IPS-18a (cell line): ENCODE results near the gene ZNF557.

Source experiments
- H3K27ac ChIP-seq: one replicate; pipeline ENCODE4 v1.5.1; 2013; ENCODE audit warnings: low read length
- H3K27me3 ChIP-seq: one replicate; pipeline ENCODE4 v1.6.1; 2013; ENCODE audit warnings: mild to moderate bottlenecking, low read length; ENCODE audit not compliant: control insufficient read depth, insufficient read depth
- H3K36me3 ChIP-seq: one replicate; pipeline ENCODE4 v1.6.1; 2013; ENCODE audit warnings: low read depth, low read length; ENCODE audit not compliant: control insufficient read depth
- H3K4me1 ChIP-seq: one replicate; pipeline ENCODE4 v1.6.1; 2013; ENCODE audit warnings: low read depth, low read length; ENCODE audit not compliant: control insufficient read depth
- H3K4me3 ChIP-seq: one replicate; pipeline ENCODE4 v1.5.1; 2013; ENCODE audit warnings: low read length
- H3K9ac ChIP-seq: one replicate; pipeline ENCODE4 v1.6.1; 2013; ENCODE audit warnings: mild to moderate bottlenecking, low read length, moderate library complexity
- H3K9me3 ChIP-seq: one replicate; pipeline ENCODE4 v1.6.1; 2013; ENCODE audit warnings: low read depth, low read length; ENCODE audit not compliant: control insufficient read depth

Gene ZNF557

DNA sequence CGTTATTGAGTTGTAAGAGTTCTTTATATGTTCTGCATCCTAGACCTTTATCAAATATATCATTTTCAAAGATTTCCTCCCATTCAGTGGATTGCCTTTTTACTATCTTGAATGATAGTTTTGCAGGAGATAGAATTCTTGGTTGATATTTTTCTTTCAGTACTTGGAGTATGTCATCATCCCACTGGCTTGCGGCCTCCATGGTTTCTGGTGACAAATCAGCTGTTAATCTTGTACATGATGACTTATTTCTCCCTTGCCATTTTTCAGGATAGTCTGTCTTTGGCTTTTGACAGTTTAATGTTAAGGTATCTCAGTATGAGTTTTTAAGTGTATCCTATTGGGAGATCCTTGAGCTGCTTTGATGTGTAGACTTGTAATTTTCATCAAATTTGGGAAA is 8.5 kb downstream of the ZNF557 start:
- H3K27ac ChIP-seq, result no peak overlapping the region
- H3K9me3 ChIP-seq, result peaks cover 51% of the 10 kb centered on the region
- no peaks in the 10 kb centered on the region for H3K4me1 ChIP-seq
- no peak overlapping the region for H3K4me3 ChIP-seq
- H3K36me3 ChIP-seq, result peaks cover 74% of the 10 kb centered on the region
- no peaks in the 10 kb centered on the region for H3K27me3 ChIP-seq
- no peak overlapping the region for H3K9ac ChIP-seq

DNA sequence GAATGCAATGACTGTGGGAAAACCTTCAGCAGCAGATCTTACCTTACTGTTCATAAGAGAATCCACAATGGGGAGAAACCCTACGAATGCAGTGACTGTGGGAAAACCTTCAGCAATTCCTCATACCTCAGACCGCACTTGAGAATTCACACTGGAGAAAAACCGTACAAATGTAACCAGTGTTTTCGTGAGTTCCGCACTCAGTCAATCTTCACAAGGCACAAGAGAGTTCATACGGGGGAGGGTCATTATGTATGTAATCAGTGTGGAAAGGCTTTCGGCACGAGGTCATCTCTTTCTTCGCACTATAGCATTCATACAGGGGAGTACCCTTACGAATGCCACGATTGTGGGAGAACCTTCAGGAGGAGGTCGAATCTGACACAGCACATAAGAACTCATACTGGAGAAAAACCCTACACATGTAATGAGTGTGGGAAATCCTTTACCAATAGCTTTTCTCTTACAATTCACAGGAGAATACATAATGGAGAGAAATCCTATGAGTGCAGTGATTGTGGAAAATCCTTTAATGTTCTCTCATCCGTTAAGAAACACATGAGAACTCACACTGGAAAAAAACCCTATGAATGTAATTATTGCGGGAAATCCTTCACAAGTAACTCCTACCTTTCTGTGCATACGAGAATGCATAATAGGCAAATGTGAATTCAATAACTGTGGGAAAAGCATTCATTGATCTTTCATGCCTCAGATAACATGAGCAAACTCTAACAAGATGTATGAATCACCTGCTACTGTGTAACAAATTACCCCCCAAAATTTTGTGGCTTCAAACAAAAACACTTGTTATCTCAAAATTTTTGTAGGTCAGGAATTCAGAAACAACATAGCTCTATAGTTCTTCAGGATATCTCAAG is 13.8 kb downstream of the ZNF557 start:
- peaks cover 61% of the 10 kb centered on the region for H3K36me3 ChIP-seq
- H3K9ac ChIP-seq, result no peak overlapping the region
- H3K27ac ChIP-seq, result no peak overlapping the region
- peaks cover 75% of the 10 kb centered on the region for H3K9me3 ChIP-seq
- peak overlapping the region; percentile 9 for H3K4me3 ChIP-seq
- H3K27me3 ChIP-seq, result no peaks in the 10 kb centered on the region
- no peaks in the 10 kb centered on the region for H3K4me1 ChIP-seq

DNA sequence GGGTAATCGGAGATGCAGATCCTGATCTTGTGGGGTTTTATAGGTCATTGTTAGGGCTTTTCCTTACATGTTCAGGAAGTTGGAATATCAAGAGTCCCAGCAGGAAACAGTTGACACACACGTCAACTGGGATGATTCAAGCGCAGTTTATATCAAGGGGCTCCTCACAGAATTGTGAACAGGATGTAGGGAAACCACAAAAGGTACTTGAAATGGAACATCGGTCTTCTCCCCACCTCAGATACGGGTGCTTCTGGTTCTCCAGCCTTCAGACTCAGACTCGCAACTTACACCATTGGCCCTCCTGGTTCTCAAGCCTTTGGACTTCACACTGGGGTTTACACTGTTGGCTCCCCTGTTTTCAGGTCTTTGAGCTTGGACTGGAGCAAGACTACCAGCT is 19.5 kb downstream of the ZNF557 start:
- H3K9ac ChIP-seq, result no peak overlapping the region
- peaks cover 8% of the 10 kb centered on the region for H3K36me3 ChIP-seq
- no peaks in the 10 kb centered on the region for H3K4me1 ChIP-seq
- H3K27ac ChIP-seq, result no peak overlapping the region
- H3K4me3 ChIP-seq, result no peak overlapping the region
- peaks cover 43% of the 10 kb centered on the region for H3K9me3 ChIP-seq
- H3K27me3 ChIP-seq, result no peaks in the 10 kb centered on the region

GRCh38 chr19:7098096-7098495 is 28.6 kb downstream of the ZNF557 start:
- H3K27me3 ChIP-seq, result no peaks in the 10 kb centered on the region
- no peaks in the 10 kb centered on the region for H3K36me3 ChIP-seq
- peak overlapping the region; percentile 67 for H3K4me3 ChIP-seq
- H3K9me3 ChIP-seq, result peaks cover 7% of the 10 kb centered on the region
- H3K27ac ChIP-seq, result no peak overlapping the region
- peaks cover 3% of the 10 kb centered on the region for H3K4me1 ChIP-seq
- H3K9ac ChIP-seq, result peak overlapping the region; percentile 83

DNA sequence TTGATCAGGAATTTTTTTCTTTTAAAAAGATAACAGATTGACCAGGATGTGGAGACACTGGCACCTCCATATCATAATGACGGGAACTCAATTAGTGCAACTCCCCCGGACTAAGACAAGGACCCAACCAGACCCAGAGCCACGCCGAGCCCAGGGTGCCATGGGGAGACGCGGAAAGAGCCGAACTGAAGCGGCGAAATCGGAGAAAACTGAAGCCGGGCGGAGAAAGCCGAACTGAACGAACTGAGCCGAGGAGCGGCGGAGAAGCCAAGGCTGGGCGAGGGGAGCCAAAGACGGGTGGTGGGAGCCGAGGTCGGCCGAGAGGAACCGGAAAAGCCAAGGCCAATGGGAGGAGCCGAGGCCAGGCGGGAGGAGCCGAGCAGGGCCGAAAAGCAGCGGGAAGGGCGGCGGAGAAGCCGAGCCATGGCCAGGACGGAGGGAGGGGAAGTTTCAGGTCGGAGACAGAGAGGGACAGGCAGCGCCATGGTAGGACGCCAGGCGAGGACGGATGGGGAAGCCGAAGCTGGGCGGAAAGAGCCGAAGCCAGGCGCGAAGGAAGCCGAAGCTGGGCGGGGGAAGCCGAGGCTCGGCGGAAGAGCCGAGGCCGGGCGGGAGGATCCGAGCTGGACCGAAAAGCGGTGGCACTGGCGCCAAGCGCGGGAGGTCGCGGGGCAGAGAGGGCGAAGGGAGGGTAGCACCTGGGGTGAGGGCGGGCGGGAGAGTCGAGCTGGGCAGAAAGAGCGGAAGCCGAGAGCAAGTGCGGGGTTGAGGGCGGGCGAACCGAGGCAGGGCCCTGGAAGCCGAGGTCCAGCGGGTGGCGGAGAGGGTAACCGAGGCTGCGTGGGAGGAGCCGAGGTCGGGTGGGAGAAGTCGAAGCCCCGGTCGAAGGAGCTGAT is 29.4 kb downstream of the ZNF557 start:
- Histone ChIP-seq H3K27me3 (no peaks in the 10 kb centered on the region), H3K9ac (peak overlapping the region; percentile 83), H3K27ac (peak overlapping the region; percentile 67), H3K9me3 (peaks cover 7% of the 10 kb centered on the region), H3K4me1 (peaks cover 3% of the 10 kb centered on the region), H3K4me3 (peak overlapping the region; percentile 67), H3K36me3 (no peaks in the 10 kb centered on the region)

DNA sequence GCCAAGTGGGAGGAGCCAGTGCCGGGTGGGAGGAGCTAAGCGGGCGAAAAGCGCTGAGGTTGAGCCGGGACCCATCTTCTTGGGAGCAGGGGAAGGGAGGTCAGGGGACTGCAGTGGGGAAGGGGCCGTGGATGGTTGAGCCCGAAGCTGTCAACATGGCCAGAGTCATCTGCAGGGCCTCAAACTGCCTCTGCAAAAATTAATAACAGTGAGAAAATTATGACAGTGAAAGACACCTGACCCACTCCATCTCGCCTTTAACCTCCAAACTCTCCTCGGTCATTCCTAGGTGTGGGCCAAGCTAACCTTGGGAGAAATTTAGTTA is 30.1 kb downstream of the ZNF557 start:
- Histone ChIP-seq H3K9me3 (peaks cover 6% of the 10 kb centered on the region), H3K4me3 (peak overlapping the region; percentile 67), H3K27me3 (no peaks in the 10 kb centered on the region), H3K9ac (peak overlapping the region; percentile 83), H3K36me3 (no peaks in the 10 kb centered on the region), H3K27ac (no peak overlapping the region), H3K4me1 (peaks cover 3% of the 10 kb centered on the region)

DNA sequence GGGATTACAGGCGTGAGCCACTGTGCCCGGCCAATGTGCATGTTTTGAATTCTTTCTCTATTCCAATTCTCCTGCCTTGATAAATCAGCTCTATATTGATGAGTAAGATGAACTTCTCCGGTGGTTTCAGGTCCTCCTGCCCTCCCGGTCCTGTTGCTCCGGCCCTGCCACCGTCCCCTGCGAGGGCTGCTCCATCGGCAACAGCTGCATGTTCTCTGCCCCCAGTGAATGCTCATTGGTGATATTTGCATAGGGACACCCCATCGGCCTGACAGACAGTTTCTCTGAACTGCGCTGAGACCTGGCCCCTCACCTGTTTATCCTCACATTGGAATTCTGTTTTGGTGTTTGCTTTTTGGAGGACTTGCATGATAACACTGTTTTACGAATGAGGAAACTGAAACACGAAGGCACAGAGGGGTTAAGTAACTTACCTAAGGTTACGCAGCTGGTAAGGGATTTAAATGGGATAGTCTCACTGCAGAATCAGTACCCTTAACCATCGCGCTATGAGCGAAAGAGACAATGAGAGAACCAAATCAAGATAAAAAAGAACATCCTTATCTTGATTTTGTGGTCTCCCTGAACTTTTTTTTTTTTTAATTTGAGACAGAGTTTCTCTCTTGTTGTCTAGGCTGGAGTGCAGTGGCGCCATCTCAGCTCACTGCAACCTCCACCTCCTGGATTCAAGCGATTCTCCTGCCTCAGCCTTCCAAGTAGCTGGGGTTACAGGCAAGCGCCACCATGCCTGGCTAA is 32.2 kb downstream of the ZNF557 start:
- Histone ChIP-seq H3K4me3 (no peak overlapping the region), H3K9me3 (no peaks in the 10 kb centered on the region), H3K36me3 (no peaks in the 10 kb centered on the region)

DNA sequence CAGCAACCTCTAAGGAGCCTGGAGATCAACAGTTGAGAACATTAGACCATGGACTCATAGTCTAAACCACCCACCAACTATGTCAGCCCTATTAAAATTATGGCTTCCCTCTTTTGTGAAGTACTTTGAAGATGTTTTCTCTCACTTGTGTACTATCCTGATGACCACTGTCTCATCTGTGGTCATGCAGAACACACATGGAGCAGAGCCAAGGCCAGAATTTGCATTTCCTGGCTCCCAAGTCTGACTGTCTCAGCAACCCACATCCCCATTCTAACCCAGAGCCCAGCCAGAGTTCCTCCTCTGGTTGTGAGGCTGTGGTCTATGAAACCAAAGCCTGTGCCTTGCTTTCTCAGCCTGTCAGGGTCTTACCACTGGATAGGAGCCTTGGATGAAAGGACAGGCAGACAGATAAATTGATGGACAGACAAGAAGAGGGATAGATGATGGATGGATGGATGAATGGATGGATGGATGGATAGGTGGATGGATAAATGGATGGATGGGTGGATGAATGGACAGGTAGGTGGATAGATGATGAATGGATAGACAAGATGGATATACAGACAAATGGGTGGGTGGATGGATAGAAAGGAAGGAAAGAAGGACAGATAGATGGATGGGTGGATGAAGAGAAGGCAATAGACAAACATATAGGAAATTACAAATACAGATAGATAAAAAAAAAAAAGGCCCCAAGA is 35.4 kb downstream of the ZNF557 start:
- H3K9ac ChIP-seq, result no peak overlapping the region
- H3K27ac ChIP-seq, result no peak overlapping the region
- H3K9me3 ChIP-seq, result no peaks in the 10 kb centered on the region
- no peak overlapping the region for H3K4me3 ChIP-seq
- no peaks in the 10 kb centered on the region for H3K27me3 ChIP-seq
- H3K4me1 ChIP-seq, result peaks cover under 1% of the 10 kb centered on the region
- H3K36me3 ChIP-seq, result no peaks in the 10 kb centered on the region

More for the DNA sequence above, 32.2 kb downstream of the ZNF557 start:
- no peaks in the 10 kb centered on the region for H3K27me3 ChIP-seq
- no peak overlapping the region for H3K9ac ChIP-seq
- peaks cover 3% of the 10 kb centered on the region for H3K4me1 ChIP-seq
- no peak overlapping the region for H3K27ac ChIP-seq

DNA sequence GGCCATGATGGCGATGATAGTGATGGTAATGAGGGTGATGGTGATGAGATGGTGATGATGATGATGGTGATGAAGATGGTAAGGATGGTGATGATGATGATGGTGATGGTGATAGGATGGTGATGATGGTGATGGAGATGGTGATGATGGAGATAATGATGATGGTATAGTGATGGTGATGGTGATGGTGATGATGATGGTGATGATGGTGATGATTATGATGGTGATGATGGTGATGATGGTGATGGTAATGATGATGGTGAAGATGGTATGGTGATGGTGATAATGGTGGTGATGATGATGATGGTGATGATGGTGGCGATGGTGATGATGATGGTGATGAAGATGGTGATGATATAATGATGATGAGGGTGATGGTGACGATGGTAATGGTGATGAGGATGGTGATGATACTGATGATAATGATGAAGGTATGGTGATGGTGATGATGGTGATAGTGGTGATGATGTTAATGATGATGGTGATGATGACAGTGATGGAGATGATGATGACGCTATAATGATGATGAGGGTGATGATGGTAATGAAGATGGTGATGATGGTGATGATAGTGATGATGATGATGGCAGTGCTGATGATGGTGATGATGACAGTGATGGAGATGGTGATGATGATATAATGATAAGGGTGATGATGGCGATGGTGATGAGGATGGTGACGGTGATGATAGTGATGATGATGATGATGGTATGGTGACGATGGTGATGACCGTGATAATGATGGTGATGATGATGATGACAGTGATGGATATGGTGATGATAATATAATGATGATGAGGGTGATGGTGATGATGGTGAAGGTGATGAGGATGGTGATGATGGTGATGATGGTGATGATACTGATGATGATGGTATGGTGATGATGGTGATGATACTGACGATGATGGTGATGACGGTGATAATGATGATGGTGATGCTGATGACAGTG is 37.5 kb downstream of the ZNF557 start:
- Histone ChIP-seq H3K36me3 (no peaks in the 10 kb centered on the region), H3K27ac (no peak overlapping the region), H3K9me3 (no peaks in the 10 kb centered on the region), H3K27me3 (no peaks in the 10 kb centered on the region), H3K4me1 (no peaks in the 10 kb centered on the region), H3K4me3 (no peak overlapping the region), H3K9ac (no peak overlapping the region)

- Histone ChIP-seq H3K27ac (no peak overlapping the region), H3K4me1 (no peaks in the 10 kb centered on the region), H3K27me3 (no peaks in the 10 kb centered on the region), H3K9me3 (no peaks in the 10 kb centered on the region), H3K9ac (no peak overlapping the region), H3K4me3 (no peak overlapping the region), H3K36me3 (no peaks in the 10 kb centered on the region)
Measured at GRCh38 chr19:7109678-7110289, 40.3 kb downstream of the ZNF557 start.
